ENCODE measurements around the gene PTCD1. TPM values are rescaled to one million over a fixed set of nuclear protein-coding genes. Genes with fewer than 3 reads are reported as not detected.

PTCD1 gene
- total and polyA plus RNA-seq, 9 of the 15 experiments (the other 6 are each of a cell fraction or from before 2014, with no cell fraction given) = 0.46 to 17.1 (median 6.2) TPM

- TF ChIP-seq, protein P1, sequence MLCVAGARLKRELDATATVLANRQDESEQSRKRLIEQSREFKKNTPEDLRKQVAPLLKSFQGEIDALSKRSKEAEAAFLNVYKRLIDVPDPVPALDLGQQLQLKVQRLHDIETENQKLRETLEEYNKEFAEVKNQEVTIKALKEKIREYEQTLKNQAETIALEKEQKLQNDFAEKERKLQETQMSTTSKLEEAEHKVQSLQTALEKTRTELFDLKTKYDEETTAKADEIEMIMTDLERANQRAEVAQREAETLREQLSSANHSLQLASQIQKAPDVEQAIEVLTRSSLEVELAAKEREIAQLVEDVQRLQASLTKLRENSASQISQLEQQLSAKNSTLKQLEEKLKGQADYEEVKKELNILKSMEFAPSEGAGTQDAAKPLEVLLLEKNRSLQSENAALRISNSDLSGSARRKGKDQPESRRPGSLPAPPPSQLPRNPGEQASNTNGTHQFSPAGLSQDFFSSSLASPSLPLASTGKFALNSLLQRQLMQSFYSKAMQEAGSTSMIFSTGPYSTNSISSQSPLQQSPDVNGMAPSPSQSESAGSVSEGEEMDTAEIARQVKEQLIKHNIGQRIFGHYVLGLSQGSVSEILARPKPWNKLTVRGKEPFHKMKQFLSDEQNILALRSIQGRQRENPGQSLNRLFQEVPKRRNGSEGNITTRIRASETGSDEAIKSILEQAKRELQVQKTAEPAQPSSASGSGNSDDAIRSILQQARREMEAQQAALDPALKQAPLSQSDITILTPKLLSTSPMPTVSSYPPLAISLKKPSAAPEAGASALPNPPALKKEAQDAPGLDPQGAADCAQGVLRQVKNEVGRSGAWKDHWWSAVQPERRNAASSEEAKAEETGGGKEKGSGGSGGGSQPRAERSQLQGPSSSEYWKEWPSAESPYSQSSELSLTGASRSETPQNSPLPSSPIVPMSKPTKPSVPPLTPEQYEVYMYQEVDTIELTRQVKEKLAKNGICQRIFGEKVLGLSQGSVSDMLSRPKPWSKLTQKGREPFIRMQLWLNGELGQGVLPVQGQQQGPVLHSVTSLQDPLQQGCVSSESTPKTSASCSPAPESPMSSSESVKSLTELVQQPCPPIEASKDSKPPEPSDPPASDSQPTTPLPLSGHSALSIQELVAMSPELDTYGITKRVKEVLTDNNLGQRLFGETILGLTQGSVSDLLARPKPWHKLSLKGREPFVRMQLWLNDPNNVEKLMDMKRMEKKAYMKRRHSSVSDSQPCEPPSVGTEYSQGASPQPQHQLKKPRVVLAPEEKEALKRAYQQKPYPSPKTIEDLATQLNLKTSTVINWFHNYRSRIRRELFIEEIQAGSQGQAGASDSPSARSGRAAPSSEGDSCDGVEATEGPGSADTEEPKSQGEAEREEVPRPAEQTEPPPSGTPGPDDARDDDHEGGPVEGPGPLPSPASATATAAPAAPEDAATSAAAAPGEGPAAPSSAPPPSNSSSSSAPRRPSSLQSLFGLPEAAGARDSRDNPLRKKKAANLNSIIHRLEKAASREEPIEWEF (CRISPR knock-in tag; IDR thresholded peaks at IDR 0.05) = no peak
- no peak for TF ChIP-seq KLF1 (tag; IDR thresholded peaks at IDR 0.05)
- no peak for TF ChIP-seq PRMT5 (CRISPR knock-in tag; IDR thresholded peaks at IDR 0.05)
- no peak for TF ChIP-seq NFIX (CRISPR knock-in tag; IDR thresholded peaks at IDR 0.05; ENCODE audit: low read depth)
- 0 out of 2 replicates have a peak, but pooled peaks have one; percentile 3 for TF ChIP-seq KLF13 (tag; IDR thresholded peaks at IDR 0.05; ENCODE audit: borderline replicate concordance, low read depth)
- peak; percentile 53 for TF ChIP-seq TBP (optimal IDR thresholded peaks at IDR 0.05; ENCODE audit: low read depth, low read length)
These were observed 64.2 kb downstream of the PTCD1 start, which contains the start of gene ARPC1B (continued) for GRCh38 chr7:99374111-99375064.
